Measurements from ENCODE around the gene NDUFB10.
A peak's percentile ranks its signal among the peaks of the same experiment; 100 is the strongest.

GRCh38 chr16:1929578-1930337, 29.6 kb upstream of the NDUFB10 start:
- TF ChIP-seq EP300 (IDR thresholded peaks at IDR 0.05): no peak
- TF ChIP-seq CTCF (IDR thresholded peaks at IDR 0.05): peak in 5 of 7 experiments; percentile 73 to 100 (median 100)
- TF ChIP-seq POLR2A (IDR thresholded peaks at IDR 0.05): no peak
